Upper lobe of right lung (tissue), 1 donor: ENCODE results near the gene CLEC11A. TPM values are rescaled to one million over a fixed set of nuclear protein-coding genes. Genes with fewer than 3 reads are reported as not detected.

Source experiments
- ATAC-seq: fragments of 200-7000 bp; cut with Tn5 transposase; one replicate; pipeline ENCODE4 v1.9.1; 2020; ENCODE audit warnings: mild to moderate bottlenecking, moderate library complexity
- DNase-seq: peaks from one replicate; pipeline ENCODE4 v3.0.0-alpha.2; 2020
- H3K27ac ChIP-seq: fragments of 200-600 bp; one replicate; pipeline ENCODE4 v1.8.0; 2022
- H3K27me3 ChIP-seq: fragments of 200-600 bp; one replicate; pipeline ENCODE4 v1.8.0; 2022; ENCODE audit warnings: mild to moderate bottlenecking
- H3K36me3 ChIP-seq: fragments of 200-600 bp; one replicate; pipeline ENCODE4 v1.8.0; 2022
- H3K4me1 ChIP-seq: fragments of 200-600 bp; one replicate; pipeline ENCODE4 v1.8.0; 2022
- H3K4me3 ChIP-seq: fragments of 200-600 bp; one replicate; pipeline ENCODE4 v1.8.0; 2022; ENCODE audit warnings: mild to moderate bottlenecking
- H3K9me3 ChIP-seq: fragments of 200-600 bp; one replicate; pipeline ENCODE4 v1.8.0; 2022
- CTCF ChIP-seq: fragments of 200-600 bp; IDR thresholded peaks from one replicate; pipeline ENCODE4 v1.8.0; 2022; ENCODE audit warnings: antibody characterized with exemption
- intact Hi-C: fragments of 100-400 bp; cut with DNase I; formaldehyde crosslinking; loops from one replicate; pipeline ENCODE4 v1.11.0; 2022
- total RNA-seq: library from RNA; stranded (reverse); fragmentation: NEBNext Ultra II Directional; extraction: Animal tissue kit (Norgen Biotek cat#: 25700); gene quantifications from one replicate; pipeline ENCODE4 v1.2.1, GENCODE V29; 2021
- donor health status: DM: no; HTN: yes; CAD: no; lungs with severe emphysema.

CLEC11A gene
- total RNA-seq, 1 donor from 2014 or later: 13.3 TPM

- intact Hi-C loops: no loop called here
- no peak for DNase-seq
Measured at GRCh38 chr19:50710094-50710493, 13.1 kb upstream of the CLEC11A start.

GRCh38 chr19:50710612-50711011 lies 12.6 kb upstream of the CLEC11A start:
- H3K27me3 ChIP-seq: peaks cover 12% of the 10 kb centered on the region
- ATAC-seq (no peak), DNase-seq (no peak)
- intact Hi-C loops: no loop called here
- no peaks in the 10 kb centered on the region for H3K4me1 ChIP-seq
- no peak overlapping the region for H3K4me3 ChIP-seq
- H3K9me3 ChIP-seq: no peaks in the 10 kb centered on the region
- H3K36me3 ChIP-seq: no peaks in the 10 kb centered on the region
- H3K27ac ChIP-seq: no peak overlapping the region
- no peak for TF ChIP-seq CTCF

More at GRCh38 chr19:50710094-50710493, 13.1 kb upstream of the CLEC11A start:
- no peak overlapping the region for H3K27ac ChIP-seq
- peaks cover 15% of the 10 kb centered on the region for H3K27me3 ChIP-seq
- ATAC-seq: no peak
- no peak overlapping the region for H3K4me3 ChIP-seq
- H3K4me1 ChIP-seq: no peaks in the 10 kb centered on the region
- no peaks in the 10 kb centered on the region for H3K36me3 ChIP-seq
- no peaks in the 10 kb centered on the region for H3K9me3 ChIP-seq
- TF ChIP-seq CTCF: no peak

GRCh38 chr19:50711196-50711595 lies 12.0 kb upstream of the CLEC11A start:
- DNase-seq (no peak), ATAC-seq (no peak)
- Histone ChIP-seq H3K4me3 (no peak overlapping the region), H3K9me3 (no peaks in the 10 kb centered on the region), H3K36me3 (no peaks in the 10 kb centered on the region), H3K27ac (no peak overlapping the region), H3K27me3 (peaks cover 17% of the 10 kb centered on the region), H3K4me1 (no peaks in the 10 kb centered on the region)
- no peak for TF ChIP-seq CTCF
- intact Hi-C loops: no loop called here

- Histone ChIP-seq H3K9me3 (no peaks in the 10 kb centered on the region), H3K27me3 (peaks cover 23% of the 10 kb centered on the region), H3K4me1 (no peaks in the 10 kb centered on the region), H3K4me3 (no peak overlapping the region), H3K27ac (no peak overlapping the region), H3K36me3 (no peaks in the 10 kb centered on the region)
- DNase-seq: no peak
- TF ChIP-seq CTCF: no peak
- ATAC-seq: no peak
- intact Hi-C loops: no loop called here
Measured at GRCh38 chr19:50711805-50712204, 11.4 kb upstream of the CLEC11A start.

- TF ChIP-seq CTCF: no peak
Measured at GRCh38 chr19:50712833-50713232, 10.3 kb upstream of the CLEC11A start.

GRCh38 chr19:50713556-50714236 lies 9.5 kb upstream of the CLEC11A start:
- Histone ChIP-seq H3K27me3 (peaks cover 39% of the 10 kb centered on the region), H3K4me1 (no peaks in the 10 kb centered on the region), H3K9me3 (no peaks in the 10 kb centered on the region), H3K4me3 (no peak overlapping the region), H3K36me3 (no peaks in the 10 kb centered on the region), H3K27ac (no peak overlapping the region)
- no peak for ATAC-seq
- no peak for DNase-seq
- TF ChIP-seq CTCF: no peak
- intact Hi-C loops: no loop called here

More at GRCh38 chr19:50712833-50713232, 10.3 kb upstream of the CLEC11A start:
- H3K36me3 ChIP-seq: no peaks in the 10 kb centered on the region
- H3K4me1 ChIP-seq: no peaks in the 10 kb centered on the region
- peaks cover 33% of the 10 kb centered on the region for H3K27me3 ChIP-seq
- no peak overlapping the region for H3K4me3 ChIP-seq
- DNase-seq (no peak), ATAC-seq (no peak)
- no peak overlapping the region for H3K27ac ChIP-seq
- no peaks in the 10 kb centered on the region for H3K9me3 ChIP-seq
- intact Hi-C loops: no loop called here
